AML-193 (cell line): ENCODE data around the gene LMBRD1.
"Not testable (repeated sequence)": the region's sequence is repeated elsewhere in the genome, so short reads cannot be mapped to it uniquely, and the experiment has no call there.

ENCODE experiments used
- DNase-seq, 2 experiments: peaks; one replicate each; lab custom pipeline; 2025; lab: John Stamatoyannopoulos, UW

LMBRD1 gene

GRCh38 chr6:69732640-69733039, 64.2 kb downstream of the LMBRD1 start:
- peak; percentile 22 to 58 for DNase-seq

- DNase-seq: no peak
Measured at GRCh38 chr6:69732045-69732444, 64.8 kb downstream of the LMBRD1 start.

- DNase-seq: peak; percentile 52
Measured at GRCh38 chr6:69729870-69730449, 66.8 kb downstream of the LMBRD1 start.

- no peak for DNase-seq
Measured at GRCh38 chr6:69722683-69723082, 74.1 kb downstream of the LMBRD1 start.

GRCh38 chr6:69719602-69720193, 77.1 kb downstream of the LMBRD1 start:
- DNase-seq: peak; percentile 53 to 66

GRCh38 chr6:69706724-69707123, 90.1 kb downstream of the LMBRD1 start:
- no peak for DNase-seq

GRCh38 chr6:69705954-69706353, 90.9 kb downstream of the LMBRD1 start:
- no peak for DNase-seq

- DNase-seq: no peak
Measured at GRCh38 chr6:69704916-69705315, 91.9 kb downstream of the LMBRD1 start.

- DNase-seq: no peak
Measured at GRCh38 chr6:69699655-69700054, 97.2 kb downstream of the LMBRD1 start.

- DNase-seq: no peak
Measured at GRCh38 chr6:69696273-69696672, 100.5 kb downstream of the LMBRD1 start.

- no peak for DNase-seq
Measured at GRCh38 chr6:69693762-69694161, 103.0 kb downstream of the LMBRD1 start.

- no peak for DNase-seq
Measured at GRCh38 chr6:69690986-69691385, 105.8 kb downstream of the LMBRD1 start.

- no peak for DNase-seq
Measured at GRCh38 chr6:69680302-69680701, 116.5 kb downstream of the LMBRD1 start.

- DNase-seq: no peak
Measured at GRCh38 chr6:69673298-69673697, 123.5 kb downstream of the LMBRD1 start.

GRCh38 chr6:69668916-69669315, 127.9 kb downstream of the LMBRD1 start:
- DNase-seq: no peak

- not testable (repeated sequence) for DNase-seq
Measured at GRCh38 chr6:69666779-69667178, 130.0 kb downstream of the LMBRD1 start.

- DNase-seq: no peak
Measured at GRCh38 chr6:69665437-69665836, 131.4 kb downstream of the LMBRD1 start.

- no peak for DNase-seq
Measured at GRCh38 chr6:69664551-69664950, 132.3 kb downstream of the LMBRD1 start.

GRCh38 chr6:69663215-69663614, 133.6 kb downstream of the LMBRD1 start:
- DNase-seq: no peak

GRCh38 chr6:69650703-69651102, 146.1 kb downstream of the LMBRD1 start:
- no peak for DNase-seq

- DNase-seq: no peak
Measured at GRCh38 chr6:69647726-69648125, 149.1 kb downstream of the LMBRD1 start.

- DNase-seq: no peak
Measured at GRCh38 chr6:69643688-69644087, 153.1 kb downstream of the LMBRD1 start.

GRCh38 chr6:69632932-69633331, 163.9 kb downstream of the LMBRD1 start:
- DNase-seq: no peak
